ENCODE results near the gene PADI6. TPM values are rescaled to one million over a fixed set of nuclear protein-coding genes. Genes with fewer than 3 reads are reported as not detected.

Gene PADI6
- total and polyA plus RNA-seq, 9 of the 15 experiments (the other 6 are each of a cell fraction or from before 2014, with no cell fraction given), result not detected

GRCh38 chr1:17405898-17406759 is 34.1 kb downstream of the PADI6 start (continued):
- TF ChIP-seq REST (IDR thresholded peaks at IDR 0.05; ENCODE audit: borderline replicate concordance) (peak; percentile 66; the same call in 1 of the 2 replicates), REST (CRISPR knock-in tag; IDR thresholded peaks at IDR 0.05; ENCODE audit: low read depth) (no peak), TGIF2 (CRISPR knock-in tag; IDR thresholded peaks at IDR 0.05) (no peak), SMAD1 (IDR thresholded peaks at IDR 0.05; ENCODE audit: low read depth, low read length, partially characterized antibody) (no peak), XRCC4 (IDR thresholded peaks at IDR 0.05; ENCODE audit: extremely low read depth, insufficient read depth, insufficient read length) (no peak), MAZ (CRISPR knock-in tag; conservative IDR thresholded peaks at IDR 0.05 in 1 of 2, IDR thresholded peaks at IDR 0.05 in 1 of 2) (peak in 1 of 2 experiments; percentile 30; a peak in 2 of 4 replicates), SETDB1 (IDR thresholded peaks at IDR 0.05; ENCODE audit: low read length) (no peak), NCOA6 (IDR thresholded peaks at IDR 0.05) (no peak), NR4A1 (CRISPR knock-in tag; IDR thresholded peaks at IDR 0.05) (no peak), NR4A1 (tag; IDR thresholded peaks at IDR 0.05) (no peak), CTCF (IDR thresholded peaks at IDR 0.05 in 2 of 3, conservative IDR thresholded peaks at IDR 0.05 in 1 of 3; ENCODE audit: insufficient read depth in 2 of 3, low read depth in 1 of 3, low read length in 3 of 3) (peak; percentile 90 to 96 (median 94)), ZNF696 (CRISPR knock-in tag; conservative IDR thresholded peaks at IDR 0.05) (no peak; the same call in 1 of the 2 replicates)
- TF ChIP-seq, protein P1, sequence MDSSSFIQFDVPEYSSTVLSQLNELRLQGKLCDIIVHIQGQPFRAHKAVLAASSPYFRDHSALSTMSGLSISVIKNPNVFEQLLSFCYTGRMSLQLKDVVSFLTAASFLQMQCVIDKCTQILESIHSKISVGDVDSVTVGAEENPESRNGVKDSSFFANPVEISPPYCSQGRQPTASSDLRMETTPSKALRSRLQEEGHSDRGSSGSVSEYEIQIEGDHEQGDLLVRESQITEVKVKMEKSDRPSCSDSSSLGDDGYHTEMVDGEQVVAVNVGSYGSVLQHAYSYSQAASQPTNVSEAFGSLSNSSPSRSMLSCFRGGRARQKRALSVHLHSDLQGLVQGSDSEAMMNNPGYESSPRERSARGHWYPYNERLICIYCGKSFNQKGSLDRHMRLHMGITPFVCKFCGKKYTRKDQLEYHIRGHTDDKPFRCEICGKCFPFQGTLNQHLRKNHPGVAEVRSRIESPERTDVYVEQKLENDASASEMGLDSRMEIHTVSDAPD (CRISPR knock-in tag; IDR thresholded peaks at IDR 0.05), result no peak
- TF ChIP-seq, protein P2, sequence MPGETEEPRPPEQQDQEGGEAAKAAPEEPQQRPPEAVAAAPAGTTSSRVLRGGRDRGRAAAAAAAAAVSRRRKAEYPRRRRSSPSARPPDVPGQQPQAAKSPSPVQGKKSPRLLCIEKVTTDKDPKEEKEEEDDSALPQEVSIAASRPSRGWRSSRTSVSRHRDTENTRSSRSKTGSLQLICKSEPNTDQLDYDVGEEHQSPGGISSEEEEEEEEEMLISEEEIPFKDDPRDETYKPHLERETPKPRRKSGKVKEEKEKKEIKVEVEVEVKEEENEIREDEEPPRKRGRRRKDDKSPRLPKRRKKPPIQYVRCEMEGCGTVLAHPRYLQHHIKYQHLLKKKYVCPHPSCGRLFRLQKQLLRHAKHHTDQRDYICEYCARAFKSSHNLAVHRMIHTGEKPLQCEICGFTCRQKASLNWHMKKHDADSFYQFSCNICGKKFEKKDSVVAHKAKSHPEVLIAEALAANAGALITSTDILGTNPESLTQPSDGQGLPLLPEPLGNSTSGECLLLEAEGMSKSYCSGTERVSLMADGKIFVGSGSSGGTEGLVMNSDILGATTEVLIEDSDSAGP (CRISPR knock-in tag; IDR thresholded peaks at IDR 0.05), result no peak
